Testis (tissue), 2 donors: ENCODE measurements around the gene TOR1AIP2.

ENCODE experiments used
- CTCF ChIP-seq, 3 experiments: fragments of 450-650 bp in 2 of 3; fragments of 200-600 bp in 1 of 3; sonication (generic) in 1 of 3; IDR thresholded peaks; one replicate each; pipeline ENCODE4 v1.5.1; 2016 to 2019; ENCODE audit warnings: antibody characterized with exemption in 3 of 3, mild to moderate bottlenecking in 2 of 3, moderate library complexity in 1 of 3
- POLR2A ChIP-seq: fragments of 450-650 bp; IDR thresholded peaks from one replicate; pipeline ENCODE4 v1.6.1; 2017; ENCODE audit warnings: antibody characterized with exemption, mild to moderate bottlenecking, moderate library complexity

- TF ChIP-seq POLR2A: no peak
- no peak for TF ChIP-seq CTCF (IDR thresholded peaks at IDR 0.05)
Observed at GRCh38 chr1:179926850-179927205, 49.2 kb upstream of the TOR1AIP2 start.
